HEK293 (cell line): Measurements from ENCODE around the gene TOMT.

Source experiments
- GLI2 ChIP-seq: fragments of 450-650 bp; formaldehyde crosslinking; IDR thresholded peaks from 2 replicates; pipeline ENCODE4; 2017; ENCODE audit warnings: missing biosample characterization, missing genetic modification characterization, low read depth, borderline replicate concordance
- KLF10 ChIP-seq: fragments of 450-650 bp; IDR thresholded peaks from 2 replicates; pipeline ENCODE4 v1.5.1; 2018; ENCODE audit warnings: missing biosample characterization, mild to moderate bottlenecking, missing genetic modification characterization
- KLF16 ChIP-seq: fragments of 450-650 bp; formaldehyde crosslinking; IDR thresholded peaks from 2 replicates; pipeline ENCODE4 v1.5.1; 2017; ENCODE audit warnings: missing biosample characterization, missing genetic modification characterization
- KLF8 ChIP-seq: fragments of 450-650 bp; formaldehyde crosslinking; IDR thresholded peaks from 2 replicates; pipeline ENCODE4 v1.5.1; 2016; ENCODE audit warnings: missing biosample characterization, missing genetic modification characterization
- MEIS1 ChIP-seq: sonication (generic); formaldehyde crosslinking; IDR thresholded peaks from 2 replicates; pipeline ENCODE4 v1.8.1; 2022; ENCODE audit warnings: missing genetic modification reagents, mild to moderate bottlenecking, borderline replicate concordance
- MYNN ChIP-seq: fragments of 450-650 bp; formaldehyde crosslinking; IDR thresholded peaks from 2 replicates; pipeline ENCODE4 v1.5.1; 2016; ENCODE audit warnings: missing biosample characterization, missing genetic modification characterization, borderline replicate concordance
- OSR2 ChIP-seq: fragments of 450-650 bp; formaldehyde crosslinking; IDR thresholded peaks from 2 replicates; pipeline ENCODE4 v1.5.1; 2016; ENCODE audit warnings: missing biosample characterization, missing genetic modification characterization
- OVOL3 ChIP-seq: fragments of 450-650 bp; formaldehyde crosslinking; IDR thresholded peaks from 2 replicates; pipeline ENCODE4 v1.5.1; 2016; ENCODE audit warnings: missing biosample characterization, missing genetic modification characterization
- SALL2 ChIP-seq: fragments of 450-650 bp; formaldehyde crosslinking; IDR thresholded peaks from 2 replicates; pipeline ENCODE4 v1.5.0; 2017; ENCODE audit warnings: missing biosample characterization, mild to moderate bottlenecking, missing genetic modification characterization, borderline replicate concordance
- WT1 ChIP-seq: fragments of 450-650 bp; formaldehyde crosslinking; IDR thresholded peaks from 2 replicates; pipeline ENCODE4 v1.5.1; 2016; ENCODE audit warnings: missing biosample characterization, missing genetic modification characterization
- ZBTB17 ChIP-seq: fragments of 450-650 bp; formaldehyde crosslinking; IDR thresholded peaks from 2 replicates; pipeline ENCODE4 v1.5.1; 2016; ENCODE audit warnings: missing biosample characterization, missing genetic modification characterization
- ZBTB7A ChIP-seq: fragments of 450-650 bp; formaldehyde crosslinking; IDR thresholded peaks from 2 replicates; pipeline ENCODE4 v1.5.1; 2016; ENCODE audit warnings: low read depth, missing biosample characterization, missing genetic modification characterization
- ZNF146 ChIP-seq: fragments of 450-650 bp; formaldehyde crosslinking; IDR thresholded peaks from 2 replicates; pipeline ENCODE4 v1.5.1; 2016; ENCODE audit warnings: missing biosample characterization, missing genetic modification characterization
- ZNF155 ChIP-seq: fragments of 450-650 bp; formaldehyde crosslinking; IDR thresholded peaks from 2 replicates; pipeline ENCODE4 v1.5.1; 2016; ENCODE audit warnings: missing biosample characterization, missing genetic modification characterization
- ZNF16 ChIP-seq: fragments of 450-650 bp; formaldehyde crosslinking; IDR thresholded peaks from 2 replicates; pipeline ENCODE4 v1.5.1; 2016; ENCODE audit warnings: low read depth, missing biosample characterization, missing genetic modification characterization
- ZNF239 ChIP-seq: fragments of 450-650 bp; formaldehyde crosslinking; IDR thresholded peaks from 2 replicates; pipeline ENCODE4 v1.5.1; 2016; ENCODE audit warnings: missing biosample characterization, missing genetic modification characterization
- ZNF341 ChIP-seq: fragments of 450-650 bp; formaldehyde crosslinking; IDR thresholded peaks from 2 replicates; pipeline ENCODE4; 2016; ENCODE audit warnings: low read depth, missing biosample characterization, missing genetic modification characterization
- ZNF37A ChIP-seq: fragments of 450-650 bp; IDR thresholded peaks from 2 replicates; pipeline ENCODE4 v1.5.1; 2018; ENCODE audit warnings: missing biosample characterization, missing genetic modification characterization
- ZNF416 ChIP-seq: fragments of 450-650 bp; formaldehyde crosslinking; IDR thresholded peaks from 2 replicates; pipeline ENCODE4 v1.5.1; 2016; ENCODE audit warnings: missing biosample characterization, missing genetic modification characterization
- ZNF585B ChIP-seq: fragments of 450-650 bp; formaldehyde crosslinking; IDR thresholded peaks from 2 replicates; pipeline ENCODE4 v1.5.1; 2016; ENCODE audit warnings: missing biosample characterization, missing genetic modification characterization
- ZNF660 ChIP-seq: fragments of 450-650 bp; IDR thresholded peaks from 2 replicates; pipeline ENCODE4 v1.5.1; 2018; ENCODE audit warnings: missing biosample characterization, mild to moderate bottlenecking, missing genetic modification characterization
- ZNF707 ChIP-seq: fragments of 450-650 bp; formaldehyde crosslinking; IDR thresholded peaks from 2 replicates; pipeline ENCODE4 v1.5.1; 2016; ENCODE audit warnings: missing biosample characterization, missing genetic modification characterization
- ZNF768 ChIP-seq: fragments of 450-650 bp; formaldehyde crosslinking; IDR thresholded peaks from 2 replicates; pipeline ENCODE4 v1.5.1; 2018; ENCODE audit warnings: missing biosample characterization, mild to moderate bottlenecking, missing genetic modification characterization
- ZNF785 ChIP-seq: fragments of 450-650 bp; formaldehyde crosslinking; IDR thresholded peaks from 2 replicates; pipeline ENCODE4 v1.5.1; 2016; ENCODE audit warnings: missing biosample characterization, missing genetic modification characterization
- ZSCAN23 ChIP-seq: fragments of 450-650 bp; formaldehyde crosslinking; IDR thresholded peaks from 2 replicates; pipeline ENCODE4 v1.5.1; 2016; ENCODE audit warnings: missing biosample characterization, missing genetic modification characterization
- ZSCAN30 ChIP-seq: fragments of 450-650 bp; IDR thresholded peaks from 2 replicates; pipeline ENCODE4 v1.5.1; 2018; ENCODE audit warnings: missing biosample characterization, mild to moderate bottlenecking, missing genetic modification characterization, moderate library complexity
- TF ChIP-seq, protein P1 (sequence below): fragments of 450-650 bp; IDR thresholded peaks from 2 replicates; pipeline ENCODE4 v1.5.1; 2018; ENCODE audit warnings: missing biosample characterization, mild to moderate bottlenecking, missing genetic modification characterization
- TF ChIP-seq, protein P2 (sequence below): fragments of 450-650 bp; formaldehyde crosslinking; IDR thresholded peaks from 2 replicates; pipeline ENCODE4 v1.5.1; 2016; ENCODE audit warnings: missing biosample characterization, missing genetic modification characterization, borderline replicate concordance
- TF ChIP-seq, protein P3 (sequence below): fragments of 450-650 bp; formaldehyde crosslinking; IDR thresholded peaks from 2 replicates; pipeline ENCODE4 v1.5.1; 2016; ENCODE audit warnings: missing biosample characterization, missing genetic modification characterization
- TF ChIP-seq, protein P4 (sequence below): IDR thresholded peaks from 2 replicates; pipeline ENCODE4 v1.6.1; 2011; ENCODE audit warnings: mild to moderate bottlenecking, low read depth, low read length, borderline replicate concordance

Gene TOMT

DNA sequence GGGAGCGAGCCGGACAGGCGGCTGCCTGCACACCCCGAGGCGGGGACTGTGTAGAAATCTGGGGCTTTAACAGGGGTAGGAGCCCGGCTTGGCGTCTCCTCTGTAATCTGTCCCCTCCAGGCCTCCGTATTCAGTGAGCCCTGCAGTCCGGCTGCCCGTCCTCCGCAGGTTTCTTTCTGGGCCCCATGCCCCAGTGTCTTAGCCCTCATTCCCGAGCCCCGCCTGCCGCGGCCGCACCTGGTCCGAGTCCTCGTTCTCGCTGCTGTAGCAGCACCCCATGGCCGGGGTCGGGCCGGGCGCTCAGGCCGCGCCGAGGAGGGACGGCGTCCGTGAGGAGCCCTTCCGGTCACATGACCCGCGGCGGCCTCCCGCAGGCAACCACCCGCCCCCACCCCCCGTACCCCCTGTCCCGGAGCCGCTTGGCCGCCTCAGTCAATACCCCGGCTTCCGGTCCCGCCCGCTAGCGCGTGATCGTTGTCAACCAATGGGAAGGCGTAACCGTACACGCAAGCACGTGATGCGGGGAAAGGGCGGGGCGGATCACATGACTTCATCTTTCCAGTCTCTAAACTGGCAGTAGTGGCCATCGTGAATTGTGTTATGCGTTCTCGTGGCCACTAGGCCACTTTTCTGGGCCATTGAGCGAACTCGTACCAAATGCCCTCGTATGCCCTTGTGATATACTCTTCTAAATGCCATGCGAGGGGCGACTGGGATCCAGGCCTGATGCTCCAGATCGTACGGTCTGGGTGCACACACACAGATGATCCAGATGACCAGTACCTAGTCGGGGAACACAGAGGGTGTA, 2.6 kb upstream of the TOMT start, which contains the start of gene LAMTOR1 (continued):
- no peak for TF ChIP-seq ZNF146 (tag by site-specific recombination)
- peak; percentile 68; the same call in 1 of the 2 replicates for TF ChIP-seq KLF16 (tag by site-specific recombination)
- no peak for TF ChIP-seq MYNN (tag by site-specific recombination)
- TF ChIP-seq ZNF37A (tag by site-specific recombination) = no peak
- TF ChIP-seq ZNF660 (tag by site-specific recombination) = 0 out of 2 replicates have a peak, but pooled peaks have one; percentile 31
- no peak for TF ChIP-seq ZNF707 (tag by site-specific recombination)
- no peak for TF ChIP-seq ZNF768 (tag by site-specific recombination)
- TF ChIP-seq WT1 (tag by site-specific recombination) = no peak; the same call in 1 of the 2 replicates
- no peak for TF ChIP-seq ZSCAN23 (tag by site-specific recombination)
- no peak for TF ChIP-seq OVOL3 (tag by site-specific recombination)
- no peak for TF ChIP-seq ZNF16 (tag by site-specific recombination)
- TF ChIP-seq ZBTB7A = no peak
- TF ChIP-seq ZNF155 = no peak
- TF ChIP-seq, protein P1, sequence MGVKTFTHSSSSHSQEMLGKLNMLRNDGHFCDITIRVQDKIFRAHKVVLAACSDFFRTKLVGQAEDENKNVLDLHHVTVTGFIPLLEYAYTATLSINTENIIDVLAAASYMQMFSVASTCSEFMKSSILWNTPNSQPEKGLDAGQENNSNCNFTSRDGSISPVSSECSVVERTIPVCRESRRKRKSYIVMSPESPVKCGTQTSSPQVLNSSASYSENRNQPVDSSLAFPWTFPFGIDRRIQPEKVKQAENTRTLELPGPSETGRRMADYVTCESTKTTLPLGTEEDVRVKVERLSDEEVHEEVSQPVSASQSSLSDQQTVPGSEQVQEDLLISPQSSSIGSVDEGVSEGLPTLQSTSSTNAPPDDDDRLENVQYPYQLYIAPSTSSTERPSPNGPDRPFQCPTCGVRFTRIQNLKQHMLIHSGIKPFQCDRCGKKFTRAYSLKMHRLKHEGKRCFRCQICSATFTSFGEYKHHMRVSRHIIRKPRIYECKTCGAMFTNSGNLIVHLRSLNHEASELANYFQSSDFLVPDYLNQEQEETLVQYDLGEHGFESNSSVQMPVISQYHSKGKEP (tag by site-specific recombination) = no peak
- no peak for TF ChIP-seq ZNF785 (tag by site-specific recombination)
- TF ChIP-seq, protein P2, sequence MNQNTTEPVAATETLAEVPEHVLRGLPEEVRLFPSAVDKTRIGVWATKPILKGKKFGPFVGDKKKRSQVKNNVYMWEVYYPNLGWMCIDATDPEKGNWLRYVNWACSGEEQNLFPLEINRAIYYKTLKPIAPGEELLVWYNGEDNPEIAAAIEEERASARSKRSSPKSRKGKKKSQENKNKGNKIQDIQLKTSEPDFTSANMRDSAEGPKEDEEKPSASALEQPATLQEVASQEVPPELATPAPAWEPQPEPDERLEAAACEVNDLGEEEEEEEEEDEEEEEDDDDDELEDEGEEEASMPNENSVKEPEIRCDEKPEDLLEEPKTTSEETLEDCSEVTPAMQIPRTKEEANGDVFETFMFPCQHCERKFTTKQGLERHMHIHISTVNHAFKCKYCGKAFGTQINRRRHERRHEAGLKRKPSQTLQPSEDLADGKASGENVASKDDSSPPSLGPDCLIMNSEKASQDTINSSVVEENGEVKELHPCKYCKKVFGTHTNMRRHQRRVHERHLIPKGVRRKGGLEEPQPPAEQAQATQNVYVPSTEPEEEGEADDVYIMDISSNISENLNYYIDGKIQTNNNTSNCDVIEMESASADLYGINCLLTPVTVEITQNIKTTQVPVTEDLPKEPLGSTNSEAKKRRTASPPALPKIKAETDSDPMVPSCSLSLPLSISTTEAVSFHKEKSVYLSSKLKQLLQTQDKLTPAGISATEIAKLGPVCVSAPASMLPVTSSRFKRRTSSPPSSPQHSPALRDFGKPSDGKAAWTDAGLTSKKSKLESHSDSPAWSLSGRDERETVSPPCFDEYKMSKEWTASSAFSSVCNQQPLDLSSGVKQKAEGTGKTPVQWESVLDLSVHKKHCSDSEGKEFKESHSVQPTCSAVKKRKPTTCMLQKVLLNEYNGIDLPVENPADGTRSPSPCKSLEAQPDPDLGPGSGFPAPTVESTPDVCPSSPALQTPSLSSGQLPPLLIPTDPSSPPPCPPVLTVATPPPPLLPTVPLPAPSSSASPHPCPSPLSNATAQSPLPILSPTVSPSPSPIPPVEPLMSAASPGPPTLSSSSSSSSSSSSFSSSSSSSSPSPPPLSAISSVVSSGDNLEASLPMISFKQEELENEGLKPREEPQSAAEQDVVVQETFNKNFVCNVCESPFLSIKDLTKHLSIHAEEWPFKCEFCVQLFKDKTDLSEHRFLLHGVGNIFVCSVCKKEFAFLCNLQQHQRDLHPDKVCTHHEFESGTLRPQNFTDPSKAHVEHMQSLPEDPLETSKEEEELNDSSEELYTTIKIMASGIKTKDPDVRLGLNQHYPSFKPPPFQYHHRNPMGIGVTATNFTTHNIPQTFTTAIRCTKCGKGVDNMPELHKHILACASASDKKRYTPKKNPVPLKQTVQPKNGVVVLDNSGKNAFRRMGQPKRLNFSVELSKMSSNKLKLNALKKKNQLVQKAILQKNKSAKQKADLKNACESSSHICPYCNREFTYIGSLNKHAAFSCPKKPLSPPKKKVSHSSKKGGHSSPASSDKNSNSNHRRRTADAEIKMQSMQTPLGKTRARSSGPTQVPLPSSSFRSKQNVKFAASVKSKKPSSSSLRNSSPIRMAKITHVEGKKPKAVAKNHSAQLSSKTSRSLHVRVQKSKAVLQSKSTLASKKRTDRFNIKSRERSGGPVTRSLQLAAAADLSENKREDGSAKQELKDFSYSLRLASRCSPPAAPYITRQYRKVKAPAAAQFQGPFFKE = no peak
- TF ChIP-seq ZNF239 (tag by site-specific recombination) = no peak
- TF ChIP-seq KLF8 (tag by site-specific recombination) = peak; percentile 63
- no peak for TF ChIP-seq MEIS1 (CRISPR knock-in tag)
- no peak for TF ChIP-seq ZNF416 (tag by site-specific recombination)
- no peak for TF ChIP-seq ZBTB17
- TF ChIP-seq ZSCAN30 (tag by site-specific recombination) = no peak
- no peak for TF ChIP-seq ZNF585B (tag by site-specific recombination)
- no peak for TF ChIP-seq GLI2
- peak; percentile 84 for TF ChIP-seq KLF10 (tag by site-specific recombination)
- TF ChIP-seq OSR2 (tag by site-specific recombination) = no peak
- no peak for TF ChIP-seq ZNF341 (tag by site-specific recombination)
- no peak for TF ChIP-seq SALL2
- TF ChIP-seq, protein P3, sequence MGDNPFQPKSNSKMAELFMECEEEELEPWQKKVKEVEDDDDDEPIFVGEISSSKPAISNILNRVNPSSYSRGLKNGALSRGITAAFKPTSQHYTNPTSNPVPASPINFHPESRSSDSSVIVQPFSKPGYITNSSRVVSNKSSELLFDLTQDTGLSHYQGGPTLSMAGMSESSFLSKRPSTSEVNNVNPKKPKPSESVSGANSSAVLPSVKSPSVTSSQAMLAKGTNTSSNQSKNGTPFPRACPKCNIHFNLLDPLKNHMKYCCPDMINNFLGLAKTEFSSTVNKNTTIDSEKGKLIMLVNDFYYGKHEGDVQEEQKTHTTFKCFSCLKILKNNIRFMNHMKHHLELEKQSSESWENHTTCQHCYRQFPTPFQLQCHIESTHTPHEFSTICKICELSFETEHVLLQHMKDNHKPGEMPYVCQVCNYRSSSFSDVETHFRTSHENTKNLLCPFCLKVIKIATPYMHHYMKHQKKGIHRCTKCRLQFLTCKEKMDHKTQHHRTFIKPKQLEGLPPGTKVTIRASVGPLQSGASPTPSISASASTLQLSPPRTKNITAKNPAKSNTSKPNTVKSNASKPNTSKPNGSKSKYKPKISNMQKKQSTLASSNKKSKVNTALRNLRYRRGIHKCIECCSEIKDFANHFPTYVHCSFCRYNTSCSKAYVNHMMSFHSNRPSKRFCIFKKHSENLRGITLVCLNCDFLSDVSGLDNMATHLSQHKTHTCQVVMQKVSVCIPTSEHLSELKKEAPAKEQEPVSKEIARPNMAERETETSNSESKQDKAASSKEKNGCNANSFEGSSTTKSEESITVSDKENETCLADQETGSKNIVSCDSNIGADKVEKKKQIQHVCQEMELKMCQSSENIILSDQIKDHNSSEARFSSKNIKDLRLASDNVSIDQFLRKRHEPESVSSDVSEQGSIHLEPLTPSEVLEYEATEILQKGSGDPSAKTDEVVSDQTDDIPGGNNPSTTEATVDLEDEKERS (tag by site-specific recombination) = no peak
- TF ChIP-seq, protein P4, sequence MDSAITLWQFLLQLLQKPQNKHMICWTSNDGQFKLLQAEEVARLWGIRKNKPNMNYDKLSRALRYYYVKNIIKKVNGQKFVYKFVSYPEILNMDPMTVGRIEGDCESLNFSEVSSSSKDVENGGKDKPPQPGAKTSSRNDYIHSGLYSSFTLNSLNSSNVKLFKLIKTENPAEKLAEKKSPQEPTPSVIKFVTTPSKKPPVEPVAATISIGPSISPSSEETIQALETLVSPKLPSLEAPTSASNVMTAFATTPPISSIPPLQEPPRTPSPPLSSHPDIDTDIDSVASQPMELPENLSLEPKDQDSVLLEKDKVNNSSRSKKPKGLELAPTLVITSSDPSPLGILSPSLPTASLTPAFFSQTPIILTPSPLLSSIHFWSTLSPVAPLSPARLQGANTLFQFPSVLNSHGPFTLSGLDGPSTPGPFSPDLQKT = no peak; the same call in 1 of the 2 replicates
